Gastrocnemius medialis (tissue), 4 donors: ENCODE results near the gene RNF103. TPM values are rescaled to one million over a fixed set of nuclear protein-coding genes. Genes with fewer than 3 reads are reported as not detected.

Source experiments
- ATAC-seq, 2 donors: fragments of 150-250 bp; one replicate each; pipeline ENCODE4 v1.9.1; 2016
- DNase-seq, 2 donors: peaks; one replicate each; pipeline ENCODE4 v3.0.0-alpha.2; 2019
- H3K27ac ChIP-seq, 4 donors: fragments of 200-600 bp; sonication (generic); 1 replicate in 1 of 4; 2 replicates in 3 of 4; pipeline ENCODE4 v1.5.1; 2016 to 2018; ENCODE audit warnings: mild to moderate bottlenecking in 2 of 4, moderate library complexity in 1 of 4
- H3K27me3 ChIP-seq, 3 donors: fragments of 200-600 bp; sonication (generic) in 2 of 3; 1 replicate in 1 of 3; 2 replicates in 2 of 3; pipeline versions ENCODE4 v1.5.1 to v1.6.0; 2016 to 2019; ENCODE audit warnings: mild to moderate bottlenecking in 1 of 3, moderate library complexity in 1 of 3
- H3K36me3 ChIP-seq, 2 donors: fragments of 200-600 bp; sonication (generic) in 1 of 2; one replicate each; pipeline ENCODE4 v1.5.1; 2017 to 2018
- H3K4me1 ChIP-seq, 2 donors: fragments of 200-600 bp; sonication (generic) in 1 of 2; one replicate each; pipeline ENCODE4 v1.5.1; 2016 to 2017; ENCODE audit warnings: mild to moderate bottlenecking in 2 of 2
- H3K4me3 ChIP-seq, 4 donors: fragments of 200-600 bp; sonication (generic) in 3 of 4; 1 replicate in 1 of 4; 2 replicates in 3 of 4; pipeline ENCODE4 v1.5.1; 2016 to 2019; ENCODE audit warnings: mild to moderate bottlenecking in 2 of 4
- H3K9me3 ChIP-seq, 3 donors: fragments of 200-600 bp; sonication (generic) in 2 of 3; 1 replicate in 1 of 3; 2 replicates in 2 of 3; pipeline ENCODE4 v1.5.1; 2016 to 2019
- CTCF ChIP-seq, 5 experiments: fragments of 450-650 bp in 3 of 5; fragments of 200-600 bp in 2 of 5; sonication (generic) in 2 of 5; IDR thresholded peaks in 4 of 5; conservative IDR thresholded peaks in 1 of 5; 1 replicate in 4 of 5; 2 replicates in 1 of 5; pipeline ENCODE4 v1.5.1; 2016 to 2019; ENCODE audit warnings: antibody characterized with exemption in 5 of 5, mild to moderate bottlenecking in 3 of 5, moderate library complexity in 3 of 5
- POLR2A ChIP-seq, 2 donors: fragments of 450-650 bp; IDR thresholded peaks; one replicate each; pipeline ENCODE4 v1.6.1; 2017; ENCODE audit warnings: antibody characterized with exemption in 2 of 2, mild to moderate bottlenecking in 2 of 2, moderate library complexity in 2 of 2
- in situ Hi-C, 4 donors: fragments of 200-750 bp; cut with MboI; loops; one replicate each; pipeline versions ENCODE4 v1.15.0 to v1.8.0; 2017; ENCODE audit warnings: low sequenced_read_pairs in 4 of 4
- intact Hi-C: fragments of 100-400 bp; cut with DNase I; formaldehyde crosslinking; loops from one replicate; pipeline ENCODE4 v1.15.1; 2023; ENCODE audit warnings: low total_unique reads
- total RNA-seq, 4 donors: library from RNA; depleted of rRNA; stranded (reverse); fragments of >200 nt; gene quantifications; one replicate each; pipeline versions ENCODE4 v1.1.0 to v1.2.3, GENCODE V29; 2016

RNF103 gene
- total RNA-seq, 4 donors from 2014 or later = 21.8 to 31.1 (median 23.8) TPM

DNA sequence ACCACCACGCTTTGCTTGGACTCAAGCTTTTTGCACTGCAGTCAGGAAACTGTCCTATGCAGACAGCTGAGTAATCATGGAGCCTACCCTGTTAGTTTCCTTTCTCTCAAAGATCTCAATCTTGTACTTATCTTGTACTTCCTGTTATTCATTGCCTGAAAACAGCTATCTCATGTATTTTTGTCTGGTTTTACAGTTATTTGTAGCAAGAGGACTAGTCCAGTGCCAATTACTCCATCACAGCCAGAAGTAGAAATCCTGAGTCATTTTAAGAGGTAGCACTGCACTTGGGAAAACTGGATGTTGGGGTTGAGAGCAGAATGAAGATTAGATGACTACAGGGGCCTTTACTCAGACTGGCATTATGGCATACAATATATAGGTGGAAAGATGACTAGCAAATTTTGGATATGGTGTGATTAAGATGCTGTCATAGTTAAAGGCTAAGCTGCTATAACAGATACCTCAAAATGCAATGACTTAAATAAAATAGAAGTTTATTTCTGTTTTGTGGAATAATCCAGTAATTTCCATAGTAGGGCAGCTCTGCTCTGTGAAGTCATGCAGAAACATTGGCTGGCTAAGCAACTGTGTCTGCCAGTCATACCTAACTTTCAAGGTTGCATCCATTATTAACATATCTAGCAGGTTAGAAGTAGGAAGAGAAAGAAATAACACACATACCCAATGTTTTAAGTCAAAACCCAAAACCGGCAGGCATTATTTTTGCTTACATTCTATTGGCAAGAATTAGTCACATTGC lies 39.3 kb downstream of the RNF103 start:
- intact Hi-C loops (no loop called here), in situ Hi-C loops (no loop called here)
- no peak for DNase-seq
- Histone ChIP-seq H3K27ac (no peak overlapping the region), H3K27me3 (no peaks in the 10 kb centered on the region), H3K9me3 (no peaks in the 10 kb centered on the region), H3K36me3 (no peaks in the 10 kb centered on the region), H3K4me3 (no peak overlapping the region), H3K4me1 (peaks cover 0 to 7% of the 10 kb centered on the region in 2 donors)
- TF ChIP-seq CTCF (IDR thresholded peaks at IDR 0.05 in 4 of 5, conservative IDR thresholded peaks at IDR 0.05 in 1 of 5) = no peak
- no peak for TF ChIP-seq POLR2A (IDR thresholded peaks at IDR 0.05)
- peak in 1 of 2 donors; percentile 49 for ATAC-seq

- in situ Hi-C loops (no loop called here), intact Hi-C loops (no loop called here)
- H3K27ac ChIP-seq = no peak overlapping the region
- peaks cover 0 to 7% of the 10 kb centered on the region in 2 donors for H3K4me1 ChIP-seq
- DNase-seq (no peak), ATAC-seq (no peak)
- H3K36me3 ChIP-seq = no peaks in the 10 kb centered on the region
- H3K4me3 ChIP-seq = no peak overlapping the region
- TF ChIP-seq POLR2A (IDR thresholded peaks at IDR 0.05) (no peak), CTCF (IDR thresholded peaks at IDR 0.05 in 4 of 5, conservative IDR thresholded peaks at IDR 0.05 in 1 of 5) (no peak)
- H3K9me3 ChIP-seq = no peaks in the 10 kb centered on the region
- no peaks in the 10 kb centered on the region for H3K27me3 ChIP-seq
Measured at GRCh38 chr2:86580560-86580959, 43.1 kb downstream of the RNF103 start.

DNA sequence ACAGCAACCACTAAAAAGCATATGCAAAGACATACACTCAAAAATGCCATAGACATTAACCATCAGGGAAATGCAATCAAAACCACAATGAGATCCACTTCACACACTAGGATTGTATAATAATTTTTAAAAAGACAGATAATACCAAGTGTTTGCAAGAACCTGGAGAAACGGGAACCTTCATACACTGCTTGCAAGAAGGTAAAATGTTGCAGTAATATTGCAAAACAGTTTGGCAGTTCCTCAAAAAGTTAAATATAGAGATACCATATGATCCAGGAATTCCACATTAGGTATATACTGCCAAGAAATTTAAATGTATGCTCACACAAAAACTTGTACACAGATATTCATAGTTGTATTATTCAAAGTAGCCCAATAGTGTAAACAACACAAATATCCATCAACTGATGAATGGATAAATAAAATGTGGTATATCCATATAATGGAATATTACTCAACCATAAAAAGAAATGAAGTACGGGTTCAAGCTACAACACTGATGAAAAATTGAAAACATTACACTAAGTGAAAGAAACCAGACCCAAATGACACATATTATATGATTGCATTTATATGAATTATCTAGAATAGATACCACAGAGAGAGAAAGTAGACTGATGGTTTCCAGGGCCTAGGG lies 45.7 kb downstream of the RNF103 start:
- intact Hi-C loops (no loop called here), in situ Hi-C loops (no loop called here)
- TF ChIP-seq CTCF (IDR thresholded peaks at IDR 0.05 in 4 of 5, conservative IDR thresholded peaks at IDR 0.05 in 1 of 5) (no peak), POLR2A (IDR thresholded peaks at IDR 0.05) (no peak)
- Histone ChIP-seq H3K4me1 (no peaks in the 10 kb centered on the region), H3K4me3 (no peak overlapping the region), H3K36me3 (no peaks in the 10 kb centered on the region), H3K27me3 (no peaks in the 10 kb centered on the region), H3K27ac (no peak overlapping the region), H3K9me3 (no peaks in the 10 kb centered on the region)
- DNase-seq = no peak
- no peak for ATAC-seq

DNA sequence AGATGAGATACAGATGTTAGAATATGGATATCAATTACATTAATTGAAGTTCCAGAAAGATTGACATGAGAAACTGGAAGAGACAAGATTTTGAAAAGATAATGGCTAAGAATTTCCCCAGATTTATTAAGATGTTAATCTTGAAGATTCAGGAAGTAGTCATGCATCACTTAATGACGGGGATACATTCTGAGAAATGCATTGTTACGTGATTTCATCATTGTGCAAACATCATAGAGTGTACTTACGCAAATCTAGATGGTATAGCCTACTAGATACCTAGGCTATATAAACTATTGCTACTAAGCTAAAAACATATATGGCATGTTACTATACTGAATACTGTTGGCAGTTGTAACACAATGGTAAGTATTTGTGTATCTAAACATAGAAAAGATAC lies 53.6 kb downstream of the RNF103 start:
- no peak overlapping the region for H3K4me3 ChIP-seq
- H3K9me3 ChIP-seq = no peaks in the 10 kb centered on the region
- no peak for DNase-seq
- no peak overlapping the region for H3K27ac ChIP-seq
- intact Hi-C loops = no loop called here
- no peaks in the 10 kb centered on the region for H3K27me3 ChIP-seq
- no peak for TF ChIP-seq POLR2A (IDR thresholded peaks at IDR 0.05)
- no peak for TF ChIP-seq CTCF (IDR thresholded peaks at IDR 0.05 in 4 of 5, conservative IDR thresholded peaks at IDR 0.05 in 1 of 5)
- no peaks in the 10 kb centered on the region for H3K4me1 ChIP-seq
- in situ Hi-C loops = loop anchor here in 1 of 4 donors (25.0 kb wide), 1 partner anchor 358 kb away; no protein-coding TSS in a partner anchor
- H3K36me3 ChIP-seq = no peaks in the 10 kb centered on the region
- no peak for ATAC-seq
